ENCODE measurements around the gene PIK3AP1. TPM values are rescaled to one million over a fixed set of nuclear protein-coding genes. Genes with fewer than 3 reads are reported as not detected.

The PIK3AP1 gene
- total RNA-seq, 1 donor from 2014 or later = 6.7 TPM

DNA sequence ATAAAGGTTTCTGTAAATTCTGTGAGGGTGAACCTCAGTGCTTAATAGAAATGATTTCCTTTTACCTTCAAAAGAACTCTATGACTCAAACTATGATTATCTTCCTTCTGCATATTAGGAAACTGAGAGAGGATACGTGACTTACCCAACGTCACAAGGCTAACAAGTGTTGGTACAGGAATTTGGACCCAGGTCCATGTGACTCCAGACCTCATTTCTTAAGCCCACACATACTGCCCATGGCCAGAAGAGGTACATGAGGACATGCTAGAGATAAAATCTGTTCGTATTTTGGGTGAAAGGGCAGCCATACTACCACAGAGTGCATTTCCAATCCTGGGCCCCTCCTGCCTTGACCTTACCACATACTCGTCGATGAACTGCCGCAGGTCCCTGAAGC is 72.0 kb downstream of the PIK3AP1 start:
- Histone ChIP-seq H3K9ac (ENCODE audit: low read length) (no peak overlapping the region), H4K20me1 (ENCODE audit: insufficient read depth, low read length) (no peaks in the 10 kb centered on the region), H3K4me1 (ENCODE audit: insufficient read depth, low read length) (no peaks in the 10 kb centered on the region), H2AFZ (ENCODE audit: low read depth, low read length) (no peak overlapping the region), H3K36me3 (ENCODE audit: insufficient read depth, low read length) (no peaks in the 10 kb centered on the region), H3K9me3 (ENCODE audit: insufficient read depth, low read depth, low read length) (no peaks in the 10 kb centered on the region), H3K4me3 (ENCODE audit: insufficient read depth, low read depth, low read length) (no peak overlapping the region), H3K27ac (ENCODE audit: low read depth, low read length) (no peak overlapping the region), H3K27me3 (ENCODE audit: insufficient read depth, low read length) (peaks cover 4% of the 10 kb centered on the region), H3K79me2 (ENCODE audit: insufficient read depth, low read length) (no peaks in the 10 kb centered on the region), H3K4me2 (ENCODE audit: low read length) (no peak overlapping the region)
- H3K4me1 Mint-ChIP-seq (ENCODE audit: low read depth, unreplicated experiment) = peaks cover 1% of the 10 kb centered on the region
- H3K36me3 Mint-ChIP-seq (ENCODE audit: low read depth, unreplicated experiment) = peaks cover 26% of the 10 kb centered on the region
- H3K27me3 Mint-ChIP-seq (ENCODE audit: low read depth, unreplicated experiment) = peaks cover 11% of the 10 kb centered on the region
- DNase-seq (ENCODE audit: low read depth) = no peak
- no peak for FAIRE-seq
- peaks cover 7% of the 10 kb centered on the region for H3K9me3 Mint-ChIP-seq (ENCODE audit: unreplicated experiment)
- no peak overlapping the region for H3K27ac Mint-ChIP-seq (ENCODE audit: unreplicated experiment)
- TF ChIP-seq EZH2 (IDR thresholded peaks at IDR 0.05; ENCODE audit: insufficient read depth, low read length) = no peak
- TF ChIP-seq, protein P1, sequence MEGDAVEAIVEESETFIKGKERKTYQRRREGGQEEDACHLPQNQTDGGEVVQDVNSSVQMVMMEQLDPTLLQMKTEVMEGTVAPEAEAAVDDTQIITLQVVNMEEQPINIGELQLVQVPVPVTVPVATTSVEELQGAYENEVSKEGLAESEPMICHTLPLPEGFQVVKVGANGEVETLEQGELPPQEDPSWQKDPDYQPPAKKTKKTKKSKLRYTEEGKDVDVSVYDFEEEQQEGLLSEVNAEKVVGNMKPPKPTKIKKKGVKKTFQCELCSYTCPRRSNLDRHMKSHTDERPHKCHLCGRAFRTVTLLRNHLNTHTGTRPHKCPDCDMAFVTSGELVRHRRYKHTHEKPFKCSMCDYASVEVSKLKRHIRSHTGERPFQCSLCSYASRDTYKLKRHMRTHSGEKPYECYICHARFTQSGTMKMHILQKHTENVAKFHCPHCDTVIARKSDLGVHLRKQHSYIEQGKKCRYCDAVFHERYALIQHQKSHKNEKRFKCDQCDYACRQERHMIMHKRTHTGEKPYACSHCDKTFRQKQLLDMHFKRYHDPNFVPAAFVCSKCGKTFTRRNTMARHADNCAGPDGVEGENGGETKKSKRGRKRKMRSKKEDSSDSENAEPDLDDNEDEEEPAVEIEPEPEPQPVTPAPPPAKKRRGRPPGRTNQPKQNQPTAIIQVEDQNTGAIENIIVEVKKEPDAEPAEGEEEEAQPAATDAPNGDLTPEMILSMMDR (IDR thresholded peaks at IDR 0.05; ENCODE audit: insufficient read depth, low read depth, low read length) = no peak
- no peak overlapping the region for H3K4me3 Mint-ChIP-seq (ENCODE audit: unreplicated experiment)

DNA sequence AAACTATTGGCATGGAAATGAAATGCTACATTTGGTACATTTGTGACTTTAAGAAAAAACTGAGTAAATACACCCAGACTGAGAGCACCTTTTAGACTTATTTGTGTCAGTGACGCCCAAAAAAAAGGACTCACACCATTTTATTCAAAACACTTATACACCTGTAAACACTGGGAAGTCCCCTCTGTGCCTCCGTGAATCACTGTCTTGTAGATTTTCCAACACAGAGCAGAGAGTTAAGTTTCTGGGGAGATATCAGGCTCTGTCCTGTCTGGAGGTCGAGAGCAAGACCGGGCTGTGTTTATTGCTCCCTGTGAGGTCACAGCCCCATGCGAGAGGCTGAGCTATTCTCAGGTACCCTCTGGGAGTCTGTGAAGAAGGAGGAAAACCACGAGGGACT is 72.8 kb downstream of the PIK3AP1 start:
- Mint-ChIP-seq H3K4me1 (ENCODE audit: low read depth, unreplicated experiment) (peaks cover 1% of the 10 kb centered on the region), H3K27me3 (ENCODE audit: low read depth, unreplicated experiment) (peaks cover 11% of the 10 kb centered on the region), H3K4me3 (ENCODE audit: unreplicated experiment) (no peak overlapping the region), H3K27ac (ENCODE audit: unreplicated experiment) (no peak overlapping the region), H3K9me3 (ENCODE audit: unreplicated experiment) (peaks cover 7% of the 10 kb centered on the region), H3K36me3 (ENCODE audit: low read depth, unreplicated experiment) (peaks cover 26% of the 10 kb centered on the region)
- no peaks in the 10 kb centered on the region for H4K20me1 ChIP-seq (ENCODE audit: insufficient read depth, low read length)
- H3K9me3 ChIP-seq (ENCODE audit: insufficient read depth, low read depth, low read length) = no peaks in the 10 kb centered on the region
- no peaks in the 10 kb centered on the region for H3K79me2 ChIP-seq (ENCODE audit: insufficient read depth, low read length)
- DNase-seq (ENCODE audit: low read depth) (no peak), FAIRE-seq (no peak)
- H3K36me3 ChIP-seq (ENCODE audit: insufficient read depth, low read length) = no peaks in the 10 kb centered on the region
- H3K4me1 ChIP-seq (ENCODE audit: insufficient read depth, low read length) = no peaks in the 10 kb centered on the region
- no peak overlapping the region for H2AFZ ChIP-seq (ENCODE audit: low read depth, low read length)
- H3K27me3 ChIP-seq (ENCODE audit: insufficient read depth, low read length) = peaks cover 4% of the 10 kb centered on the region
- no peak overlapping the region for H3K27ac ChIP-seq (ENCODE audit: low read depth, low read length)
- no peak overlapping the region for H3K4me2 ChIP-seq (ENCODE audit: low read length)
- no peak overlapping the region for H3K4me3 ChIP-seq (ENCODE audit: insufficient read depth, low read depth, low read length)
- H3K9ac ChIP-seq (ENCODE audit: low read length) = no peak overlapping the region
- TF ChIP-seq, protein P1 (IDR thresholded peaks at IDR 0.05; ENCODE audit: insufficient read depth, low read depth, low read length) = no peak
- TF ChIP-seq EZH2 (IDR thresholded peaks at IDR 0.05; ENCODE audit: insufficient read depth, low read length) = no peak

DNA sequence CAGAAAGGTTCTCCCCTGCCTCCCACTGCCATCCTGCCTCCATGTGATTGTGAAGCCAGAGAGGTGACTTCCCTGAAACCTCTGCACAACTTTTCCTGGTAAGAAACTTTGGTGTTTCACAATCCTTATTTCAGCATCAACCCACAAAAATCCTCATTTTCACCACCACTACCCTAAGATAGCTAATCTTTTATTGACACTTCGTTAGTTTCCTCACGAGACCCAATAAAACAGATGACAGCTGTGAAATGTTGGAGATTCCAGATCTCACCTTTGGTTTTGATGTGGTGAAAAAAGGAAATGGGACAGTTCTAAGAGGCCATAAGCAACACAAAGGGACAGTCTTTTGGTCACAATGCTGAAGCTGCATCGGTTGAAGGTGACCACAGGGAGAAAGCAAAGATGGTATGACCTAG is 73.6 kb downstream of the PIK3AP1 start:
- Mint-ChIP-seq H3K27ac (ENCODE audit: unreplicated experiment) (no peak overlapping the region), H3K36me3 (ENCODE audit: low read depth, unreplicated experiment) (peaks cover 26% of the 10 kb centered on the region), H3K27me3 (ENCODE audit: low read depth, unreplicated experiment) (peaks cover 11% of the 10 kb centered on the region), H3K9me3 (ENCODE audit: unreplicated experiment) (peaks cover 7% of the 10 kb centered on the region), H3K4me1 (ENCODE audit: low read depth, unreplicated experiment) (peaks cover 1% of the 10 kb centered on the region), H3K4me3 (ENCODE audit: unreplicated experiment) (no peak overlapping the region)
- no peak overlapping the region for H3K4me2 ChIP-seq (ENCODE audit: low read length)
- H3K27me3 ChIP-seq (ENCODE audit: insufficient read depth, low read length) = peaks cover 4% of the 10 kb centered on the region
- H3K79me2 ChIP-seq (ENCODE audit: insufficient read depth, low read length) = no peaks in the 10 kb centered on the region
- H3K36me3 ChIP-seq (ENCODE audit: insufficient read depth, low read length) = no peaks in the 10 kb centered on the region
- no peaks in the 10 kb centered on the region for H4K20me1 ChIP-seq (ENCODE audit: insufficient read depth, low read length)
- H2AFZ ChIP-seq (ENCODE audit: low read depth, low read length) = no peak overlapping the region
- H3K4me3 ChIP-seq (ENCODE audit: insufficient read depth, low read depth, low read length) = no peak overlapping the region
- no peak for DNase-seq (ENCODE audit: low read depth)
- H3K9me3 ChIP-seq (ENCODE audit: insufficient read depth, low read depth, low read length) = no peaks in the 10 kb centered on the region
- TF ChIP-seq, protein P1 (IDR thresholded peaks at IDR 0.05; ENCODE audit: insufficient read depth, low read depth, low read length) = no peak
- H3K27ac ChIP-seq (ENCODE audit: low read depth, low read length) = no peak overlapping the region
- no peak for FAIRE-seq
- H3K4me1 ChIP-seq (ENCODE audit: insufficient read depth, low read length) = no peaks in the 10 kb centered on the region
- H3K9ac ChIP-seq (ENCODE audit: low read length) = no peak overlapping the region

Data from astrocyte (in vitro differentiated cells and primary cell).